Activated CD4-positive, alpha-beta T cell treated with anti-CD3 and anti-CD28 coated beads, Interleukin-2, Interleukin-6, amounts not matched to agents 100 ng/mL and 50 ng/mL, durations not matched to agents 16 hours and 8 hours (primary cell): ENCODE data around the gene NCKAP5.

ENCODE experiments used
- DNase-seq: peaks from one replicate; pipeline ENCODE4 v3.0.0-alpha.2; 2020

The NCKAP5 gene

DNA sequence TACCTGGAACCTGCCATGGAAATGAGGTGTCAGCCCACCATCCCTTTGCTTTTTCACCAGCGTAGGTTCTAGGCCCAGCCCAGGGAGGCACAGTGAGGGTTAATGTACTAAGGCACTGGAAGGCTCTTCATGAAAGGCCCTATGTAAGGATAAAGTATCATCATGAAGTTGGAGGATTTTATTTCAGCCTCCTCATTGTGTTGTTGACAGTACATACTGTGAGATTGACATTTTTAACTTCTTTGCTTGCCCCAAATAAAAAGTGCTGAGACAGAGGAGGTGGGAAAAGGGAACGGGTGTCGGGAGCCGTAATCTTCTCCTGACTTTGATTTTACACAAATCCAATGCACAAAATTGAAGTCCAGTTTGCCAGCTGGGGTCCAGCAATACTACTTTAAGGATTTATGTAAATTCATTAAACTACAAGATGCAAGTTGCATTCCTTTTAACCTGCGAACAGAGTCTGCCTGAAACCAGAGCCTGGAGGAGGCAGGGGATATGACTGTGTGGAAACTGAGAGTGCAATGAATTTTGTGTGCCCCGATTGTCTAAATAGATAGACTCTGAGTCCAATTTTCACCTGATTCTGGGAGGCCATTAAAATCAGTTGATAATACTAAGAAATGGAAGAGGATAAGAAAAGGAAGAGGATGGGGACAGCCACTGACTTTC, 5.4 kb upstream of the NCKAP5 start:
- no peak for DNase-seq

DNA sequence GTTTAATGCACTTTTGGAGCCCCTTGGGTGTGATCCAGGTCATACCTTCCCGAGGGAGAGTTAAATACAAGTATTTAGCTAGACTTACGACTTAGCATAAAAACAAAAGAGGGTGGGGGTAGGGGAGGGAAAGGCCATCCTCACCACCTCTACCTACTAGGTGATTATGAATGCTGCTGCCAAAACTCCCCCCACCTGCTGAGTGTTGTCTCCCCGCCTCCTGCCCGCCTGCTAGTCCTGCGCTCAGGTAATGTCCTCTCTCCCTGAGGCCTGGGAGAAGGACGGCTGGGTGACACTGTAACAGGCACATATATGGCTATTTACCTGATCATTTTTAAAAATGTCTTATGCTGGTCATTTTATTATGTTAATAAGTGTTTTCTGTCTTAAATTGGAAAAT, 3.0 kb upstream of the NCKAP5 start:
- no peak for DNase-seq

DNA sequence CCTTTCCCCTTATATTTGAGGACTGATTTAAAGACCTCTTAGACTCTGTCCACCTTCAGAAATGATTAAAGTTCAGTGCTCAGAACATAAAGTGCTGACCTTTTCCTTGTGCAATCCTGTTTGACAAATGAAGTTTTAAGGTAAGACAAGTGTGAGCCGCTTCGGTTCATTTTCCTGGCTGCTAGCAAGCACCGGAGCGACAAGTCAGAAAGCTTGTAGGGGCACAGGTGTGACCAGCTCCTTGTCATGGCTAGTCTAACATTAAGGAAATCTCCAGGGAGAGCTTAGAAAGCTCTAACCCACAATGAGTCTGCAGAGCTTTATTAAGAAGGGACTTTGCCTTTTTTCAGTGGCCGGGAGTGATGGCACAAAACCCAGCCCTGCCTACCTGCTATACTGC, 2.3 kb upstream of the NCKAP5 start:
- no peak for DNase-seq

DNA sequence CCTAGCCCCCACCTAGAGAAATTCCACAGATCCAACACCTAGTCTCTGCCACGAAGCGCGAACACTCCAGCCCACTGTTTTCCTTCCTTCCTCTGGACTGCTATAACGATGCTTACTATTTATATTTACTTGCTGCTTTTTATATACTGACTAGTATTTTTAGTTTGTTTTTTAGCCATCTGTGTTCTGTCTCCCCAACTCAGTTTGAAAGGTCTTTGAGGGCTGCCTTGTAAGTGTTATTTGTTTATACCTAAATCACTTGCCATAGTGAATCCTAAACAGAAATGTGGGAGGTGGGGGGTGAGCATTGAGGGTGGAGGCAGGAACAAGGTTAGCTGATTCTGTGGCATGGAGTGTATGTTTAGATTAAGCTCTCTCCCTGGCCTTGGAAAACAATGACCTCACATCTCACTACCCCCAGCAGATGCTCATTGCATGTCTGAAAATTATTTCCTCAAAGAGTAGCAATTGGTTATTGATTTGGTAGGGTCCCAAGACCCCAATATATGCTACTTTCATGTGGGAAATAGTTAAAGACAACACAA, 1.1 kb upstream of the NCKAP5 start:
- DNase-seq = no peak

DNA sequence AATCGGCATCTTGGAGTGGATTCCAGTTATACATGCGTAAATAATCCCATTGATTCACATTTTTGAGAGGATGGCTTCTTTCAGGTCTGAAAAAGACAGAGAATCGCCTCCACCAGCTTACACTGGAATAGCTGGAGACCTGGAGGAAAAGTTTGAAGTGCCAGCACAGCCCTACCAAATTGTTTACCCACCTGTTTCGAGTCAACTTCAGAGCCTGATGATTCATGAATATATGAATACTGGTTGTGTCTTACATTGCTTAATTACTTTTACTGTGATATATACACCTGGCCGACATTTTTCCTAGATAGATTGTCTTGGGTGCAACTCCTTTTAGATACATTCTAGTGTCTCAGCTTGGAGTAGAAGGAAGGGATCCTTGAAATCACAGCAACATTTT, 335 bp upstream of the NCKAP5 start:
- DNase-seq = no peak

DNA sequence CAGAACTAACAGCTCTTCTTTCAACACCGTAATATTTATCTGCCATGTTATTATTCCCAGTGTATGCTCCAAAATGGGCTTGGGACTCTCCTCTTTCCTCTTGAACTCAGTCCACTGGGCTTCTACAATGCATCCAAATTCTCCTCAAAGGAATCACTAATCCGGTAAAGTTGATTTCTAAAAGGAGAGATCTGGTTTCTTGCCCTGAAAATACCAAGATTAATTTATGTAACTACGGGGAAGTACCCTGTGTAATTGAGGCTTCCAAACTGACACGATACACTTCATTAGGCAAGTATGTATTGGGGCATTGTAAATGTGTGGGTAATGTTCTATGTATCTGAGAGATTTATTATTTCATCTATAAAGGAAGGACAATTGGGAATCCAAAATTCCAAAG, 5.7 kb downstream of the NCKAP5 start:
- no peak for DNase-seq

DNA sequence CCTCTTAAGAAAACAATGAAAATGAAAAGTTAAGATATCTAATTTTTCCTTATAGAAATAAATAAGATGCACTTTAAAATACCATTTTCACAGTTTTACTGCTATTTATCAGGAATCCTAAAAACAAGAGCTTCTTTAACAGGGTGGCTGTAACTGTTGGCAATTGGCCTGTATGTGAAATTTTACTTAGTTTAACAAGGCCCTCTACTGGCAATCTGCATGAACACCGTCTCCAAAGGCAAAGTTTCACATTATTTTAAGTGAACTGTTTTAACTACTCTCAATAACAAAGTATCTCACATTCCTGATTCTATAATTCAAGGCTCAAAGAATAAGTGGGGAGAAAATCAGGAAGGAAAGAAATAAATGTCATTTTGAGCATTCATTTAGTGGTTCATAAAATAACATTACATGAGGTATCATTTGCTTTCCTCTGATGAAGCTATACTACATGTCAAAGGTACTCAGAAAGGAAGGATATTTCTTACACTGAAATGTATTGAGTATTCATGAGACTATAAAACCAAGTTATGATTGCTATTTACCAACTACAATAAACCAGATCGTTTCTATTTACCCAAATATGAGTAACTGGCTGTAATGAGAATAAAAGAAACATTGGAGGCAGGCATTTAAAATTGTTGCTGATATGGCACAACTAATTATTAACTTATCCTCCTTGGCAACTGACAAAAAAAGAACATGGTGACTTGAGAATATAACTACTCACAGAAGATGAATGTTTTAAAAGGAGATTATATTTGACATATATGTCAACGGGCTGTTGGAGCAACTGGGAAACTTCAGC, 7.0 kb downstream of the NCKAP5 start:
- peak; percentile 3 for DNase-seq

DNA sequence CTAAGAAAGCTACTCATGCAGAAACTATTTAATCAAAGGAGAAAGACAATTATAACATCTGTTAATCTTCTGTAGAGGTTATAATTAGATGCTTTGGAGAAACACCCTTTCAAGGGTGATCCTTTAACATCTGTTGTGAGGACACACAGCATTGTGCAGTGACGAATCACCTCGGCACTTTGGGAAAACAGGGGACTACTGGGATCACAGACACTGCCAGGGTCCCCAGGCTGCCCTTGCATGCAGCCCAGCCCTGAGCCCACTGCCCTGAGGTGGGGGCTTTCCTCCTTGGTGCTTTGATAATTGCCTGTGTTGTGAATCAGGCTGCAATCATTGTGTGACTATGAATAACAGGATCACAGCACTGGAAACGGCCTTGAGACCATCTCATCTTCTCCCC, 10.6 kb downstream of the NCKAP5 start:
- DNase-seq = no peak

DNA sequence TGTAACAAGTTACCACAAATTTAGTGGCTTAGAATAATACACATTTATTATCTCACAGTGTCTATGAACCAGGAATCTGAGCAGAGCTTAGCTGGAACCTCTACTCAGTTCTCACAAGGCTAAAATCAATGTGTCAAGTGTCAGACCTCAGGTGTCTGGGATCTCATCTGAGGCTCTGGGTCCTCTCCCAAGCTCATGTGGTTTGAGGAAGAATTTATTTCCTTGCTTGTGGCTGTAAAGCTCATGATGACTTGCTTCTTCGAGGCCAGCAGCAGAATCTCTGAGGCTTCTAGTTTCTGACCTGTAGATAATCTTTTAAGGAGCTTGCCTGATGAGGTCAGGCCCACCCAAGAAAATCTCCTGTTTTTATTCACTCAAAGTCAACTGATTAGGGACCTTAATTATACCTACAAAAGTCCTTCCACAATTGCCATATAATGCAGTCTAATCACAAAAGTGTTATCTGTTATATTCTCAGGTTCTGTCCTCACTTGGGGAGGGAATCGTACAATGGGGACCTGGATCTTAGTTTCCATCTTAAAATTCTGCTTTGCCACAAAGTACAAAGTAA, 14.3 kb downstream of the NCKAP5 start:
- DNase-seq = no peak

DNA sequence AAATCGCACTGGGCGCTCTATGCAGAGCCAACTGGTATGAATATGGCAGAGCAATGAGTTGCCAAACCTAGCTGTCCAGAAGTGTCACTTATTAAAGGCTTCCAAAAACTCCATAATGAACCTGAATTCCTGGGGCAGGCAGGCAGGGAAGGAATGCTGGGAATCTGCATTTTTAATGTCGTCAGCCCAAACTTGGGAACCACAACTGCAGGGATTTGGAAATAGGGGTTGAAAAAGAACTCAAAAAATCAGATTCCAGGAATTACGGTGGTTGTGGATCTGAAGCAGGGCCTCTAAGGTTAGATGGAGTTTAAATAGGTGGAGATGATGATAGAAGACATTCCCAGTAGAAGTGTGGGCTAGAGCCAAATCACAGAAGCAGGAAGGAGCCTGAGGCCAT, 15.0 kb downstream of the NCKAP5 start:
- DNase-seq = no peak

DNA sequence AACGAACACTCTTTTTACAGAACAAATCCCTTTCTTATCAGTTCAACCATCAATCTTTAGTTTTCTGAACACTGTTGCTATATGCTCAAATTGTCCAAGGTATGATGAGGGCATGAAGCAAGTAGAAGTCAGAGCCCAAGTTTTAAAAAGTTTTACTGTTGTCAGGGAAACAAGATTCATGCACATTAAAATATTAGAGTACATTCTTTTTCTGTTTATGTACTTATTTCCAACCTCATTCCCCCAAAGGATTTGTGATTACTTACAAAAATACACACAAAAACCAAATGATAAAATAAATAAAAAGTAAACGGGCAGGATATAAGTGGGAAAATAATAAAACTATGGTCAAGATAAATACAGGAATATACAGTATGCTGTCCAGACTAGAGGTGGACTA, 15.4 kb downstream of the NCKAP5 start:
- DNase-seq = no peak

DNA sequence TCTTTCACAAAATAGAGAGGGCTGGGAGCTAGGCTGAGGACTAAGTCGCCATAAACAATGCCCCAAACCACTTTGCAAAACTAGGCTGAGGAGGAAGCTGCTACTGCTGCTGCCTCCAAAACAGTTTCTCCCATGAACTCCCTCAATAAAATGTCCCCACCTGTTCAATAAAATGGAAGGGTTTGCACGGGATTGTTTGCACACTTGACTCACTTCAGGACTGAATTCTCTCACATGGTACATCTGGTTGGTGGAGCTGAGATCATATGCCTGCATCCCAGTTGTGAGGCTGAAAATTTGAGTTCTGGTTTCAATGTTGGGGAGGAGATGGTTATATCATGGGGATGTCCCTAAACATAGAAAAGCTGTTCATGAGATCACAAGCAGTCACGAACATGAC, 26.5 kb downstream of the NCKAP5 start:
- no peak for DNase-seq

DNA sequence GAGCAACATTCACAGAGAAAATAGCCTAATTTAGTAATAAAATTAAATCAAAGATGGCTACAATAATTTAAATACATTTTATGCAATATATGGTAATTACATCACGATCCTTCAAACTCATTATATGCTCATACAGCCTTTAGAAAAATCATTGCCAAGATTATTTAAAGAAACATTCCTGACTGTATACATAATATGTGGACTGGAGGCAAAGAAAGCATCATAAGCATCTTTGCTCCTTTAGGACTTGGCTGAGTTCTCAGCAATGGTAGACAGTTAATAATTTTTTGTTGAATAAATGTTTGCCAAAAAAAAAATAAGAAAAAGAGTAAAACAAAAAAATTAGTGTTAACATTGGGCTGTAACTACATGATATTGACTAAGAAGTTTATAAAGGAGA, 26.9 kb downstream of the NCKAP5 start:
- DNase-seq = no peak

DNA sequence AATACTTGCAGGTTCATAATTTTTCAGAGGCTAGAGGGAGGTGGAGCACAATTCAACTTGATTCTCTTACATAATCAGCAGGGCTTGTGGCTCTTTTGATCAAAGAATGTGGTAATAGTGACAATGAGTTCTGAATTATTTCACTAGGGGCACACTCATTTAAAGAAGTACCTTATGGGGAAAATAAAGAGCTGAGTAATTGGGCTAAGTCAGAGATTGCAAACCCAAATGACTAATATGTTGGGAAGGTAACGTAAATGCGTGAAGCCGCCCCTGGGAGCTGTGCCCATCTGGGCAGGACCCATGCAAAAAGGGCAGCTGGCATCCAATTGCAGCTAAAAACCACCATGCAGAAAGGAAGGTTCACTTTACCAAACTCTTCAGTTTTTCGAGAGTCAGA, 35.3 kb downstream of the NCKAP5 start:
- no peak for DNase-seq

DNA sequence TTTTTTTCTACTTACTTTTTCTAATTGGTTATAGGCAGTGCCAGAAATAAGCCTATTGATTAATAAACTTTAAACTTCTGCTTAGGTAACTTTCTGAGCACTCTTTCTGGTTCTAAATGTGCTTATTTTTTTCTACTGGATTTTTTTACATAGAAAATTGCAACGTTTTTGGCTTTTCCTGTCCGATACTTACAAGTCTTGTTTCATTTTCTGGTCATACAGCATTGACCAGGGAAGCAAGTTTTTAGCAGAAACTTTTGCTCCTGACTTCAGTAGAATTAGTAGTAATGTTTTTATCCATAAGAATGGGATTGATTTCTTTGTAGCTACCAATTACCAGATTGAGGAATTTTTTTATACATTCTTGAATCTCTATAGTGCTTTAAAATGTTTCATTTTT, 36.9 kb downstream of the NCKAP5 start:
- no peak for DNase-seq

DNA sequence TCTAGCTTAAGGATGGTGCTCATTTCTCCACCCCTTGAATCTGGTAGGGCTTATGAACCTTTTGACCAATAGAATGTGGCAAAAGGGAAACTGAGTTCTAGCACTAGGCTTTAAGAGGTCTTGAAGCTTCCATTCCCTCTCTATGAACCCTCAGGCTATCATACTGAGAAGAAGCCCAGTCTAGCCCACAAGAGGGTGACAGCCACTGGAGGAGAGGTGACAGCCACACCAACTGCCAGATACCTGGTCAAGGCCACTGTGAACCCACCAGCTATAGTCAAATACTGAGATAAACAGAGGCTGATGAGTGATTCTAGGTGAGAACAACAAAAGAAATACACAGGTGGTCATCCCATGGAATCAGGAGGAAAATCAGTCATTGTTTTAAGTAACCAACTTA, 37.6 kb downstream of the NCKAP5 start:
- no peak for DNase-seq

DNA sequence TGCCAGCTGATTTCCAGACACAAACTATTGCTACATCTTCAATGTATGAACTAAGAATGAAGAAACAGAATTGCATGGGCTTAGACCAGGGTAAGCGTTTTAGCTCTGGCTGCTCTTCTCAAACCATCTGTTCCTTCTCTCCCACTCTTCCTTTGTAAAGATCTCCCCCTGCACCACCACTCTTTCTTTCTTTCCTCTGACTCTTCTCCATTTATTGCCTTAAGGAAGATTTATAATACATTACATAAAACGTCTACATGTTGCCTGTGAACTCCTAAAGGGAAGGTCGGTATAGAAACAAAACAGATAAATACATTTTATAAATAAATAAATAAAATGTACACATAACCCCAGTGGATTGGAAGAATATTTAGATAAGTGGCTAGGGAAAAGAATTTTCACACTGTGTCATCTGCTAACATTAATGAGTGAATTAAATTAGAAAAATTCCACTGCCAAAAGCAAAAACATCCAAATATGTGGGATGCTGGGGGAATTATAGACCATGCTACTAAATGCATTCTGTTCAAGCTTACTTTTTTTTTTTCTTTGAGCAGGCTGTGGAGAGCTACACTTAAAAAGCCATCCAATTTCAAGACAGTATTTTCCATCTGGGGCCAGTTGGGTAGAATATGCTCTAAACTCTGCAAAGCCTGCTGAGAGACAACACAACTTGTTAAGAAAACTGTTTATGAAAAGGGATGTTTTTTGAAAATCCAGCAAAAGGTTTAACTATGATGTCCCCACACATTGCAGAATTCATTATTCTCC, 41.5 kb downstream of the NCKAP5 start:
- DNase-seq = no peak

DNA sequence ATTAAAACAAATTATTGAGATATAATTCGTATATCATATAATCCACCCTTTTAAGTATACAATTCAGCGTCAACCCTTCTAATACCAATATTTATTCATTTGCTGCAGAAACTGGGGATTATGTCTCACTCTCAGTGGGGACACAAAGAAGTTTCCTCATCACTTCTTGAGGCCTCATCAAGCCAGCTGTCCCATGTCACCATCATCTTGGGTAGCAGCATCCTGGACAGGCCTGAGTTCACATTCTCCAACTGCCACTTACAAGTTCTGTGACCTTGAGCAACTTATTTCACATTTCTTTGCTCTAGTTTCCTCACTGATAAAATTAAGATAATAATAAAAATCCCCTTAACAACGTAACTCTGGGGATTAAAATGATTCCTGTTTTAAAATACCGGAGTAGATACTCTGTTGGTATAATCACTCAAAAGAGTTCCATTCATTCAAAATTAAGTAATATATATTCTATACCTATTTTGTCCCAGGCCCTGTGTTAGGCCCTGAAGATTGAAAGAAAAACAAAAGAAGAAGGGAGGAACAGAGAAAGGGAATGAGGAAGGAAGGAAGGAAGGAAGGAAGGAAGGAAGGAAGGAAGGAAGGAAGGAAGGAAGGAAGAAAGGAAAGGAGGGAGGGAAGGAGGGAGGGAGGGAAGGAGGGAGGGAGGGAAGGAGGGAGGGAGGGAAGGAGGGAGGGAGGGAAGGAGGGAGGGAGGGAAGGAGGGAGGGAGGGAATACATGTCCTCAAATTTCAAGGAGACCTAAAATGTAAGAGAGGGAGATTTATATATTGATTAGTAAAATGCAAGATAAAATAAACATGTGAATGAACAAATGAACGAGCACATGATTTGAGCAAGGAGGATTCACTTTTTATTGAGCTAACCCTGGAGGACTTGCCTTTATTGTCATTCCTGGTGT, 42.4 kb downstream of the NCKAP5 start:
- no peak for DNase-seq

DNA sequence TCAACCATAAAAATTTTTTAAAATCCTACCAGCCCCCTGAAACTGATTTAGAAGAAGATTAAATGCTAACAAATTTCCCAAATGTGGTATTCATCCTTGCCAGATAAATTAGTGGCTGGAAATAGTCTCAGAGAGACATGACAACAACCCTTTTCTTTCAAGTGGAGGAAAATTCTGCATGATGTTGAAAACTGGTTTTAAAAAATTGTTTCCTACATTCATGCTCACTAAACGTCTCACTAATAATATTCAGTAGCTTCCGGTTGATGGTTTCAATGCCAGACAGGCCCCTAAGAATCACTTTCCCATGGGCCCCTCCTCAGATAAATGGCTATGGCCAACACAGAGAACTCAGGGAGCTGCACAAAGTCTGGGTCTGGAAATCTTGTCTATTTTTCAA, 43.2 kb downstream of the NCKAP5 start:
- DNase-seq = no peak

DNA sequence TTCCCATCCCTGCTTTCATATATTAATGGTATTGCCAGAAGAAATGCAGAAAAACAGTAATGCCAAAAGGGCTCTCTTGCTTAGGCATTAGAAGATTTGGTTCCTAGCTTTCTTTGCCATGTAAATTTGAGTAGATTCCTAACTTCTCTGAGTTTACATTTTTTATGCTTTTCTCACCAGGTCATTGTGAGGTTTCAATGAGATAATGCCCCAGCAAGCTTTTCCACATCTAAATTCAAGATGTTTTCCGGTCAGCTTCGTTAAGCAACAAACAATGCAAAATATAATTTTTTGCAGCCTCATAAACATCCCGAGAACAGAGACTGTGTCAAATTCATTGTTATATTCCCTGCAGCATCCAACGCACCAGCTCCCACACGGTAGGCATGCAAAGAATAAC, 44.9 kb downstream of the NCKAP5 start:
- no peak for DNase-seq

DNA sequence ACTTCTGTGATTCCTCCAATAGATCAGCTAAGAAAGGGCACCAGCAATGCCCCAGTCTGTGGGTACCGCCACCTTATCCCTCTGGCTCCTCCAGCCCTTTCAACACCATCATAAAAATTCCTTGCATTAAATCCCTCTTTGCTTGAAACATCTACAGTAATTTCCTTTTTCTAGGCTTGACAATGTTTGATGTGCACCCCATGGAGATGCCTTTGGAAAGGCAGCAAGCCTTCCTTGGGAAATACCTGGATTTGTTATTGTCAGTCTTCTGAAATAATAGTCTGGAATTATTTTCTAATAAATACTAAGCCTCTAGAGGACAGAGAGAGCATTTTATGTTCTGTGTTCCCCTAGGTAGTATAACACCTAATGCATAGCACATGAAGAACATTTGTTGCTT, 46.1 kb downstream of the NCKAP5 start:
- no peak for DNase-seq

DNA sequence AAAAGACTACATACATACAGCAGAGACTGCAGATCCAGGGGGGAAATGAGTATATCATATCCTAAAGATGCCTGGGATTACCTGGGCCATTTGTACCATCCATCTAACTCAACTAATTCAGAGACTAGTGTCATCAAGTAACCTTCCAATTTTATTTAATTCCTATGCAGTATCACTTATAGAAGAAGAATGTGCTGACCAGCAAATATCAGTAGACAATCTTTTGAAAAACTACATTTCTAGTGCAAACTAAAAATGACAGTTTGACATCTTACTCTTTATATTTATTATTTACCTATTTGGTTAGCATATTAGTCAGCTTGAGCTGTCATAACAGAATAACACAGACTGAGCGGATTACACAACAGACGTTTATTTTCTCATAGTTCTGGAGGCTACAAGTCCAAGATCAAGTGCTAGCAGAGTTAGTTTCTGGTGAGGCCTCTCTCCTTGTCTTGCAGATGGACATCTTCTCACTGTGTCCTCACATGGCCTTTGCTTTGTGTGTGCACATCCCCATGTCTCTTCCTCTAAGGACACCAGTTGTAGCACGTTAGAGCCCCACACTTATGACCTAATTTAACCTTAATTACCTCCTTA, 47.0 kb downstream of the NCKAP5 start:
- DNase-seq = no peak
